NCI-H510A (cell line): Measurements from ENCODE around the gene GASK1A.
"Not testable (repeated sequence)": the region's sequence is repeated elsewhere in the genome, so short reads cannot be mapped to it uniquely, and the experiment has no call there.

ENCODE experiments used
- DNase-seq: peaks from one replicate; lab custom pipeline; 2025; lab: John Stamatoyannopoulos, UW

GASK1A gene

DNA sequence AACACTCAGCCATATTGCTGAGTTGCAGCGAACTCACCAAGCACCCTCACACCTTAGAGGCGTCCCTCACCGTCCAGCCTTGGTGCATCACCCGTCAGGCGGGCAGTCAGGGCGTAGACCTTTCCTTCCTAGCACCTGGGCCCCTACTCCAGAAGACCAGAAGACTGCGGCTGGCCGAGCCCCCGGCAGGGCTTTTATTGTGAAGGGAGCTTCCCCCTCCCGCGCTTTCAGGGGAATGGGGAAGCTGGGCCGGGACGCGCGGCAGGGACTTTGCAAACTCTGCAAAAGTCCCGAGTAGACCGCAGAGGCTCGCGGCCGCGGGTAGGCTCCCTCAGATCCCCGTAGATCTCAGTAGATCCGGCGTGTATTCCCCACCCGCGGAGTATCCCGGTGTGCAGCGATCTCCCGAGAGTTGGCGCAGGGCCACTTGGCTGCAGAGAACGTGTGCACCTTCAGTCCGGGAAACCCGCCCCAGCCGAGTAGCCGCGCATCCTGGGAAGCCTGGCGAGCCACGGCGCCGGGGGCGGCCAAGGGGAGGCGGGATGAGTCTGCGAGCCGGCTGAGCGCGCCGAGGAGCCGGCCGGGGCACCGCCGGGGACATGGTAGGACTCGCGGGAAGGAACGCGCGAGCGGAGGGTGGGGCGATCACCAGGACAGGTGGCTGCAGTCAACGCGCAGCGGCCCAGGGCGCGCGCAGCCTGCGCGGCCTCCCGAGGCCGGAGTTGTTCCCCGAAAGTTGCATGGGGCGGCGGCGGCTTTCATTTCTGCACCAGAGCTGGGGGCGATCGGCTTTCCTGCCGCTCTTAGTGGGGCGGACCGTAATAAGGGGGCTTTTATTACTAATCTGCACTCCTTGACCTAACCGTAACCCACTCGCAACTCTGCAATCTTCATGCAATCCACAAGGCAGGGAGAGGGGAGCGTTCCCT, at the start of gene GASK1A:
Gene GASK1A, plus strand, starts transcription at position 268 of the 929 bp plus-strand sequence. Its CDS starts 332 bp downstream, at position 600.
- DNase-seq: peak; percentile 20

DNA sequence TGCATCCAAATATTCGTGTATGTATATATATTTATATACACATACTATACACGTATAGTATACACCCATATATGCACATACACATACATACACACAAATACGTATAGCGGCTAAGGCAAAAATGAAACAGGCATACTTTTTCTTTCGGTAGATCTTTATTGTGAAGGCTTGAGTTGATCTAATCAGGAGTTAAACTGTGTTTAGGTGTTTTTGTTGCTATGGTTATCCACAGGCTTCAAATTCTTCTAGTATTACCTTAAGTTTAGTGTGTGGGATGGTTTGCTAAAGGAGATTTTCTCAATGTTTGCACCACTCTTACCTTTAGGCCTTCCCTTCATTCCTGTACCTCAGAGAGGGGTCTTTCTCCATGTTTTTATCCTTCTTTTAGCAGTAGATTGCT, 45.0 kb upstream of the GASK1A start:
- DNase-seq: no peak

DNA sequence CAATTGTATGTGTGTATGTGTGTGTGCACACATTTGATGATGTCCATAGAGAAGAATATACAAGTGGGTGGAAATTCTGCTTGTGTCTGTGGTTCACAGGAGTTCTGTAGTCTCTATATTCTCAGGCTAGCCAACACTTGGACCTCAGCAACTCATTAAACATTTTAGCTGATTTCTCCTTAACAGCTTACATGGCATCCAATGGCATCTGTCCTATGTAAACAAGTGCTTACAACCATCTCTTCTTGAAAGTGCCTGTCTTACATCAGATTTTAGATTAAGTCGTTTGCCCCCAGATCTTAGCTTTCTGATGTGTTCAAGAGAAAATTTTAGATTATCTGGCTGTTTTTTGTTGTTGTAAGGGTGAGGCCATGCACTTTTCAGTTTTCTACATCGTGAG, 44.2 kb upstream of the GASK1A start:
- no peak for DNase-seq

DNA sequence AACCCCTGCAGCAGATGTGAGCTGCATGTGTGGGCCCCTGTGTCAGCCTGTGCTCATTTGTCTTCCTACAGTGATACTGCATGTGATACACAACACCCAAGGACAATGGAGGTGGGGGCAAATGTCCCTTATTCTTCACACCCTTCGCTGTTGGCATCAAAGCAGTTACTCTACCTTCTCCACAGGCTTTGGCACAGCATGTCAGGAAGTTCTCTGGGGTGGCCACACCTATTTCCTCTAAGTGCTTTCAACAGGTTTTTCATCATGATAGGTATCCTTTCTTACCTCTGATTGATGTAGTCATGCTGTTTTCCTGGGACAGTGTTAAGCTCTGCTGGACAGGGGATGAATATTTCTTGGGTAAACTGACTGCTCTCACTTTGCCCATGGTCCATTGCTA, 43.6 kb upstream of the GASK1A start:
- DNase-seq: no peak

DNA sequence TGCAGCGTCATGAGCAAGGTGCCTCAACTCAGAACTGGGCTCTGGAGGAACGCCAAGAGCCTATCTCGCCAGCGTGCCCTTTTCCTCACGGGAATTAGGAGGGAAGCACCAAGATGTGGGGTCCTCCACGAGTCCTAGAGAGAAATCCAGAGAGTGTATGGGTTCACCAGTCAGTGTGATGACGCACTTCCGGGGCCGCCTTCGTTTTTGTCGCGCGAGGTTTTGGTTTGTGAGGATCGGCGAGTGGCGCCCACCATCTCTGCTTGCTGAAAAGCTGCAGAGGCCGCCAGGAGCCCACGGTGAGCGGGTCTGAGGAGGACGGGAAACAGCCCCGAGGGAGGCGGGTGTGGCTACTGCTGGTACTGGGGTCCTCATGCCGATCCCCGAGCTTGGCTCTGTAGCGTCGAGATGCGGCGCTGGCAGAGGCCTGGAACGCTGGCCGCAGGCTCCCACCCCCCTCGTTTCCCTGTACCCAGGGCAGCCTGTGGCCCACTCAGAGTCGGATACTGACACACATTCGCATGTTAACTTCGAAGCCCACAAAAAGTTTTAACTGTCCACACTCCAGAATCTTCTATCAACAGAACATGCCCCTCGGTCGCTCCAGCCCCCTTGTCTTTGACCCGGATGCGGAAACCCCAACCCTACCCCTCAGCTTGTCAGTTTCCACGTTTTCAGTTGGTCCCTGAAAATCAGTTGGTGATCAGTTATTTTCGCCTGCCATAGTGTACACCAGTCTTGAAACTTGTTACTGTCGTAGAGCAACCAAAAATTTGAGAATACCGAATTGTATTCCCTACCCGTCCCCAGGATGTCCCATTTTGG, 42.7 kb upstream of the GASK1A start:
- DNase-seq: no peak

DNA sequence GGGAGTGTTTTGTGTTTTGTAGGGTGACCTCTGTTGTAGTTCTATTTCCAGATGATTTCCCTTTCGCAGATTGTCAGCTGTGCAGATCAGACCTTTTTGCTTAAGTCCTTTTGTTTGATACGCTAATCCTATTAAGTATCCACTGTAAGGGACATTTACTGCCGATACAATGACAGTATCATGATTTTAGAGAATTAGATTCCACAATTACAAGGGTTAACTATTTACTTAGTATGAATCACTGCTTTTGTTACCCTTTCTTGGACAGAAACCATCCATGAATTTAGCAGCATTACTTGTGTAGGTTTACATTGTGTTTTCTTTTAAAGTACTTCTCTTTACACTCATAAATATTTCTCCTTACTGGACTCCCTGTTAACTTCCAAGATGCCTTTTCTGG, 41.8 kb upstream of the GASK1A start:
- no peak for DNase-seq

DNA sequence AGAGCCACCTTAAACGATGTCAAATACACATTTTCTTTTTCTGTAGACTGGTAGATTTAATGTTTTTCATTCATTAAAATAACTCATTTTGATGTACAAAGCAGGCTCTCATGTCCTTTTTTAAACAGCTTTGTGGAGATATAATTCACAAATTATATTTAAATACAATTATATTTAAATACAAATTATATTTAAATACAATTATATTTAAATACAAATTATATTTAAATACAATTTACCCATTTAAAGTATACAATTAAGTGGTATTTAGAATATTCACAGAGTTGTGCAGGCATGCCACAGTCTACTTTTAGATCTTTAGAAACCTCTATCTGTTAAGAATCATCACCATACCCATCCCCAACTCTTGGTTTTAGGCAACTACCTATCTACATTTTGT, 36.4 kb upstream of the GASK1A start:
- no peak for DNase-seq

DNA sequence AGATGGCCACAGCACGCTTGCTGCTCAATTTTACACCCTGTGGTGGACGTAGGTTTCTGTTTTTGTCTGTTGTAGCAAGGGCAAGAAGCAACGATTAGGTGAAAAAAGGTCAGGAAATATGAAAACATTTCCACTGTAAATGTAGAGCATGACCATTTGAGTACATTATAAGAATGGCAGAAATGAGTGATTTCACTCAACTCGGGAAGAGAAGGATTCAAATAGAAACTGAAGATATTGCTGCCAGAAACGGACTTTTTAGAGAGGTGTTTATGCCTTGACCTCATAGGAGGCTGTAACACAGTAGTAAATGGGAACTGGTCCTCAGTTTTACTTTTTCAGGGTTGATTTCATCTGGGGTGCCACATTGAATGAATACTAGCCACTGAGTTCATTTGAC, 33.1 kb upstream of the GASK1A start:
- no peak for DNase-seq

DNA sequence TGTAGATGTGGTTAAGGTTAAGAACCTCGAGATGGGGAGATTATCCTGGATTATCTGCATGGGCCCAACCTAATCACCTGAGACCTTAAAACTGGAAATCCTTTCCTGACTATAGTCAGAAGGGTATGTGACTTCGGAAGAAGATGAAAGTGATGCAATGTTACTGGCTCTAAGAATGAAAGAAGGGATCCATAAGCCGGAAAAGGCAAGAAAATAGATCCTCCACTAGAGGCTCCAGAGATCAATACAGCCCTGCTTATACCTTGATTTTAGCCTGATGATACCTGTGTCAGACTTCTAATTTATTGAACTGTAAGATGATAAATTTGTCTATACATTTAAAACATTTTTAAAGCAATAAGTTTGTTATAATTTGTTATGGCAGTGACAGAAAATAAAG, 21.5 kb upstream of the GASK1A start:
- DNase-seq: no peak

DNA sequence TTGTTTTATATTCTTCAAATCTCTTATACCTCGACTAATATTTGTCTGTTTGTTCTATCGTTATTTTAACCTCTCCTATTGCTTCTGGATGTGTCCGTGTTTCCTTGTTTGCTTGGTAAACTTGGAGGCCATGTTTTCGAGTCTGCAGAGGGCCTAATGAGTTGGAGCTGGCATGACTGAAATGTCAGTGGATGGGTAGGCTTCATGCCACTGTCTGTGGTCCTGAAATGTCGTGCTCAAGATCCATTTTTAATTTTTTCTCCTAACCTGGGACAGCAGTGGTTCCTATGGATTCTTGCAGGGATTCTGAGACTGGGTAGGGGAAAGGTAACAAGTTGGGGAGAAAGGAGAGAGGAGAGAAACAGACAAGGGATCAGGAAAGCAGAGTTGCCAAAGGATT, 18.8 kb upstream of the GASK1A start:
- DNase-seq: no peak

DNA sequence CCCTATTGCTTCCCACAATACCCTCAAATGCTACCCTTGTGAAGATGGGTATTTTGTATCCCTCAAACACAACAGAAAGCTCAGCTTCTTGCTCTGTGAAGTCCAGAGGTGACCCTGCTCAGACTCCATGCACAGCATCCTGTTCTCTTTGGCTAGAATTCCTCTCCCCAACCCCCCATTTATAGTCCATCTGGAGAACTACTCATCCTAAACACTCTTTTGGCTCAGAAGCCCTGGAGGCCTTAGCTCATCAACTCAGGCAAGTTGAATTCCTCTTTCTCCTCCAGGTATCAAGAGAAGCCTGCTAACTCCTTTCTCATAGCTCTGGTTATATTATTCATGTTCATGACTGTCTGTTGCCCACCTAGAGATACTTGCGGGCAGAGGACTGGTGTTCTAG, 18.3 kb upstream of the GASK1A start:
- no peak for DNase-seq

DNA sequence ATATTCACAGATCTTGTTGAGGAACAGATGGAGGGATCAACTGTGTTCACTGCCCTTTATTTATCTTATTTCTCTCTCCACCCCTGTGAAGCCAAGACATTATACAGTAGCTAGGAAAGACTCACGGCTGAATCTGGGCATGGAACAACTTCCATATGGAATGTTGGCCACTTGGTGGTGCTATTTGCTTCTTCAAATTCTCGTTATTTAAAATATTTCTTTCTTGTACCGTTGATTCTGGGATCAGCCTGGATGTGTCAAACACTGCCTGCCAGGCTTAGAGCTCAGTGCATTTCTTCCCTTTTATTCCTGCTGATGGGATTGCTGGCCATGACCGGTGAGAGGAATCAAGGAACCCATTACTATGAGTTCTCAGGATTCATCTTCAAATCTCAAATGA, 17.5 kb upstream of the GASK1A start:
- DNase-seq: peak; percentile 4

DNA sequence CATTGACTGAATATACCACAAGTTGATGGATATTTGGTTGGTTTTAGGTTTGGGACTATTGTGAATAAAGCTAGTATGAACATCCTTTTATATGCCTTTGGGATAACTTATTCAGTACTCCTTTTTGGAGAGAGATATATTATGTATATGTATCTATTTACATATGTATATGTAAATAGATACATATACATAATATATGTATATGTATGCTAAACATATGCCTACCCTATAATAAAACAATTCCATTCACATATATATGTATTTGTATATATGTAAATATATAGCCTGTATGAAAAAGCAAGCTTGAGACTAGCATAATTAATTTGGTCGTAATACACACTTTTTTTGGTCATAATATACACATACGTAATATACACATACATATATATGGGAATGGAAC, 15.8 kb upstream of the GASK1A start:
- no peak for DNase-seq

DNA sequence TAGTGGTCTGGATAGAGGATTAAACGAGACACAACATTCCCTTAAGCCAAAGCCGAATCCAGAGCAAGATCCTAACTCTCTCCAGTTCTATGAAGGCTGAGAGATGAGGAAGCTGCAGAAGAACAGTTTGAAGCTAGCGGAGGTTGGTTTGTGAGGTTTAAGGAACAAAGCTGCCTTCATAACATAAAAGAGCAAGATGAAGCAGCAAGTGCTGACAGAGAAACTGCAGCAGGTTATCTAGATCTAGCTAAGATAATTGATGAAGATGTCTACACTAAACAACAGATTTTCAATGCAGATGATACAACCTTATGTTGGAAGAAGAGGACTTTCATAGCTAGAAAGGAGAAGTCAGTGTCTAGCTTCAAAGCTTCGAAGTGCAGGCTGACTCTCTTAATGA, 14.8 kb upstream of the GASK1A start:
- DNase-seq: no peak

DNA sequence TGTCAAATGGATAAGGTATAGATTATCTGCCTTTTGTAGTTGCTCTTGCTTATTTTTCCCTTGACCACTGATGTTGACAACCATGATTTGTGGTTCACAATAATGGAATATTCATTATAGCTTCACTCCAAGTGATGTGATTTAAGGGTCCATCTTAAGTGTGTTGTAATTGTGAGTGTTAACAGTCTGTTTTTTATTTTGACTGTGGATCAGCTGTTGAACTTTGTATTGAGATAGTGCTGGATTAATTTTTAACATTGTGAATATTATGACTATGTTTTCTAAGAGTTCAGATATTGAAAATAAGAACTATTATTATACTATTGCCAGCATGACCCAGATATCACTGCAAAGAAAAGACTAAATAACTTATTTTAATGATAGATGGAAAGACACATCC, 8.6 kb upstream of the GASK1A start:
- DNase-seq: no peak

DNA sequence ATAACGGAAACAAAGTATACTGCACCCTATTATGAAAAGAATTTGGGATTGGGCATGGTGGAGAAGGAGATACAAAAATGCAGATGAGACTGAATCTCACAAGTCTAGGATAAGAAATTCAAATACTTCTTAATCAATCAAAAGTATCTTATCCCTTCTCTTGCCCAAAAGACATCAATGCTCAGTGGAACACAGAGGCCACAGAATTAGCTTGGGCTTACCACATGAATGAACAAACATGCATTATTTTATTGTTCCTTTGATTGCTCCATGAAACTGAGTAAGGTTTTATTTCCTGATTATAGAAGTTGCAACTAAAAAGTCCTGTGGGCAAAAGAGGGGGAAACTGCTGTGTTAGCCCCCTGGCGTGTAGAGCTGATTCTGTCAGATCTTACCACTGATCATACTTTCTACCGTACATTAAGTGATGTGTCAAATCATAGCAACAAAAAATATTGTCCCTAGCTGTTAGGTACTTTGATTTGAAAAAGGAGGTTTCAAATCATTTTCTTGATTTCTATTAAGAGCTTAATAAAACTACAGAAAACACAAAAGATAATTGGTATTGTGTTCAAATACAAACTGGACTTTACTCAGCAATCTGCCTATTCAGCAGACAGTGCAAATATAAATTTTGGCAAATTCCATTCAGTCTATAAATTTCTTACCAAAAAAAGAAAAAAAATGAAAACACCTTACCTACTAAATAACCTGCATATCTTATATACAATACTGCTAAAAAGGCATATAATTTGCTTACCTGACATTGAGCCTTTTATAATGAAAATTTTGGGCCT, 7.9 kb upstream of the GASK1A start:
- no peak for DNase-seq

DNA sequence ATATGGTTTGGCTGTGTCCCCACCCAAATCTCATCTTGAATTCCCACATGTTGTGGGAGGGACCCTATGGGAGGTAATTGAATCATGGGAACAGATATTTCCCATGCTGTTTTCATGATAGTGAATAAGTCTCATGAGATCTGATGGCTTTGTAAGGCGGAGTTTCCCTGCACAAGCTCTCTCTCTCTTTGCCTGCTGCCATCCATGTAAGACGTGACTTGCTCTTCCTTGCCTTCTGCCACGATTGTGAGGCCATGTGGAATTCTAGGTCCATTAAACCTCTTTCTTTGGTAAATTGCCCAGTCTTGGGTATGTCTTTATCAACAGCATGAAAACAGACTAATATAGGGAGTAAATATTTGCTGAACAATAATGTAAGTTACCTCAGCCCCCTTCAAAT, 4.2 kb upstream of the GASK1A start:
- not testable (repeated sequence) for DNase-seq

DNA sequence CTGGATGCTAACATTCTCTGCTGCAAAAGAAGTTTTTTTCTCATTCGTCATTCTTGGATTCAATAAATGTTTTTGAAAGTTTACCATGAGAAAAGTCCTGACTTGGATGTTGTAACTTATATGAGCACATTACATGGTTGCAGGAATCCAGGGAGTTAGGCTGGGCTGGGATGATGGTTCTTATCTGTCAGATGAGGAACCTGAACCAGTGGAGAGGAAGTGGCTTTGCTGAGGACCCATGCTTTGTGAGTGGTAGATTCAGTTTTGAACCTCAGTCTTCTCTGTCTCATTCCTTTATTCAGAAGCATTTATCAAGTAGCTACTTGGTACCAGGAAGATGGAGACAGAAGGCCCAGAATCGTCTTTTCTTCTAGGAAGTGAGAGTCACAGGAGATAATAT, 3.7 kb upstream of the GASK1A start:
- DNase-seq: no peak

DNA sequence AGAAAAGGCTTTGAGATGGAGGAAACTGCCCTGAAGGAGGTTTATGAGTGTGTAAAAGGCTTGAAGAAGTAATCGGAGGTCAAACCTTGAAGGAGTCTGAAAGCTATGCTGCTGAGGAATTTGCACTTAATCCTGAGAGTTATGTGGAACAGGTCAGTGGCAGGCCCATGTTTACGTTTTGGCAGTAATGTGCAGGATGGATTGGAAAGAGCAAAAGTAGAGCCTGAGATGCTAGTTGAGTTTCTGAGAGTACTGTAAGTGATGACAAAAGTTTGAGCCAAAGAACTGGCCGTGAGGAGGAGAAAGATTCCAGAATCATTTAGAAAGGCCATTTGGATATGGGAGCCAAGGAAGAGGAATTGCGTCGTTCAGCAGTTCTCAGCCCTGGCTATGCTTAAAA, 3.2 kb upstream of the GASK1A start:
- no peak for DNase-seq

DNA sequence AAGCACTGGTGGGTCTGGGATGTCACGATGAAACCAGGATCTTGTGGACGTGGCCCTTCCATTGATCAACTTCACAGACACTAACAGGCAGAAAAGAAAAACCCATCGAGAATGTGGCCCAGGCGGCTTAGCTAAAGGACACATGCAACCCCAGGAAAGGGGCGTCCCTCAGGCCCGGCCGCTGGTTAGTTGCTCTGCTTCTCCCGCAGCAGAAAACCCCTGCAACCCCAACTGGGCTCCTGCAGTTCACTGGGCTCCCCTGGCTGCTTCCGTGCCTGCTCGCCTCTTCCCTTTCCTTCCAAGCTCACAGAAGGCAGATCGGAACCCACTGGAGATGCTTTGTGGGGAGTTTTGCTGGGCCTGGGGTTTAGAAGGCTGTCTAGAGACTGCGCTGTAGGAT, 1.1 kb downstream of the GASK1A start:
- DNase-seq: no peak

DNA sequence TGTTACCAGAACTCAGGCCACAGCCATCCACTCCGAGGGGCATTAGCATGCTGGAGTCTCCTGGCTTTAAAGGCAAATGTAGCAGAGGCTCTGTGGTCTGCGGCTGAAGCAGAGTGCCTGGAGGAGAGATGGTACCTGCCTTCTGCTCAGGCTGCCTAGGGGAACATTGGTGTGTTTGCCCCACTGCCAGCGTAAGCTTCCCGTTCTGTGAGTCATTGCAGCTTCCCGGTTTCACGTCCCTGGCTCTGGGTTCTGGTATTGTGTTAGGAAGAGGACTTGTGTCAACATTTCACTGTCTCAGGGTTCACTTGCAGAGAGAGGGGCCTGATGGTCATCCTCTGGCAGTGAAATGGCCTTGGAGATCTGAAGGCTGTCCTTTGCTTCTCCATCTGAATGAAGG, 1.8 kb downstream of the GASK1A start:
- DNase-seq: no peak

DNA sequence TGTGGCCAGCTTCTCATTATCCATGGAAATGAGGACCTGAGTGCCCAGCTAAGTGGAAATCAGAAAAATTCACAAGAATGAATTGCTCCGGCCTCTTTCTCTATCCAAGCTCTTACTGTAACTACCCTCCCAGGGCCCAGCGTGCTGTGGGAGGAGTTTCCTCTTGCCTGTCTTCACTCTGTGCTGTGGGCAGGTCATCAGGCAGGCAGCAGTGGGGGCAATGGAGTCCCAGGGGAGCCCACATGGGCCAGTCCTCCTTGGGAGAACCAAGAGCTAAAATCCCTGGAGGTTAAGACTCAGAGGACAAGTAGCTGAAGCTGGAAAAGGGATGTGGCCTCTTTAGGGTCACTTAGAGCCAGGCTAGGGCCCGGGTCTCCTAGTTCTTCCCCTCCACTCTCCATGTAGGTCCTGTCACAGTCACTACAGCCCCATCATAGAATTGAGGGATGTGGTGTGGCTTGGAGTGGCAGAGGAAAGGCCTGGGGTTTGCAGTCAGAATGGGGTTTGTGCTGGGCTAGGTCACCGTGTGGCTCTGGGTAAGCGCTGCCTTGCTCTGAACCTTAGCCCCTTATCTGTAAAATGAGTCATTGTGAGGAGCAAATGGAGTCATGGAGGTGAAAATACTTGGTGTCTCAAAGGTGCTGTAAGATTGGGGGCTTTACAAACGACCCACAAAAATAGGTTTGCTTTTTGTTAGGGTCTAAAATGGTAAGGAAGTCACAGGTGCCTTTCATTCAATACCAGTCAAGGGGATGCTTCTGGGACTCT, 3.7 kb downstream of the GASK1A start:
- no peak for DNase-seq
